Lung (tissue), 12 donors: ENCODE results near the gene TSSK6. TPM values are rescaled to one million over a fixed set of nuclear protein-coding genes. Genes with fewer than 3 reads are reported as not detected.

Experiments used
- ATAC-seq: fragments of 200-7000 bp; cut with Tn5 transposase; one replicate; pipeline ENCODE4 v1.9.1; 2020; ENCODE audit warnings: moderate number of reproducible peaks; ENCODE audit not compliant: insufficient read depth, low FRiP score
- DNase-seq, 3 donors: peaks; one replicate each; pipeline ENCODE4 v3.0.0-alpha.2; 2013 to 2017
- H3K27ac ChIP-seq, 2 donors: one replicate each; pipeline ENCODE4 v1.5.1; 2013; ENCODE audit warnings: mild to moderate bottlenecking in 2 of 2, moderate library complexity in 2 of 2, control low read depth in 1 of 2, inconsistent platforms in 1 of 2, low read depth in 1 of 2, low read length in 1 of 2
- H3K27me3 ChIP-seq, 3 donors: one replicate each; pipeline ENCODE4 v1.5.1; 2013; ENCODE audit warnings: low read length in 2 of 3; ENCODE audit not compliant: control insufficient read depth in 3 of 3, insufficient read depth in 3 of 3
- H3K36me3 ChIP-seq, 4 donors: one replicate each; pipeline ENCODE4 v1.5.1; 2013; ENCODE audit warnings: low read length in 4 of 4, mild to moderate bottlenecking in 1 of 4, moderate library complexity in 1 of 4; ENCODE audit not compliant: control insufficient read depth in 4 of 4, insufficient read depth in 4 of 4
- H3K4me1 ChIP-seq, 5 donors: one replicate each; pipeline ENCODE4 v1.5.1; 2013; ENCODE audit warnings: low read length in 5 of 5, mild to moderate bottlenecking in 2 of 5, moderate library complexity in 1 of 5; ENCODE audit not compliant: control insufficient read depth in 5 of 5, insufficient read depth in 5 of 5
- H3K4me3 ChIP-seq: one replicate; pipeline ENCODE4 v1.5.1; 2013; ENCODE audit warnings: mild to moderate bottlenecking, control low read depth, moderate library complexity
- H3K9ac ChIP-seq, 2 donors: one replicate each; pipeline ENCODE4 v1.5.1; 2013; ENCODE audit warnings: low read length in 2 of 2, control low read depth in 1 of 2; ENCODE audit not compliant: insufficient read depth in 1 of 2
- H3K9me3 ChIP-seq, 4 donors: one replicate each; pipeline ENCODE4 v1.5.1; 2013; ENCODE audit warnings: low read length in 3 of 4, mild to moderate bottlenecking in 1 of 4, moderate library complexity in 1 of 4; ENCODE audit not compliant: control insufficient read depth in 4 of 4, insufficient read depth in 3 of 4
- WGBS, 2 donors: extraction: QIAGEN DNeasy Blood & Tissue Kit; methylation state at CpG; one replicate each; pipeline ENCODE4 v1.1.7; 2013; 5-methylcytosine and 5-hydroxymethylcytosine counted together
- polyA plus RNA-seq, 2 donors: library from polyadenylated mRNA; stranded (reverse); fragments of 200-250 nt; gene quantifications; one replicate each; pipeline ENCODE4 v1.2.1, GENCODE V29; 2013
- total RNA-seq, 2 donors: library from RNA; depleted of rRNA in 1 of 2; stranded (reverse); fragments of >200 nt in 1 of 2; gene quantifications; one replicate each; pipeline ENCODE4 v1.2.1, GENCODE V29; 2014 to 2021
- TF ChIP-seq, protein P1 (sequence below): IDR thresholded peaks from 2 replicates; pipeline ENCODE4 v1.5.1; 2012; ENCODE audit warnings: mild to moderate bottlenecking; ENCODE audit errors: control extremely low read depth, extremely low read depth
- donor health status: control.
- donor health status: control.
- donor health status: Bipolar disorder and iron deficiency.
- donor health status: healthy.
- donor health status: DM: yes; HTN: yes; CAD: no.

The TSSK6 gene
- total and polyA plus RNA-seq, 4 donors, result 0.89 to 3.1 (median 2.0) TPM

DNA sequence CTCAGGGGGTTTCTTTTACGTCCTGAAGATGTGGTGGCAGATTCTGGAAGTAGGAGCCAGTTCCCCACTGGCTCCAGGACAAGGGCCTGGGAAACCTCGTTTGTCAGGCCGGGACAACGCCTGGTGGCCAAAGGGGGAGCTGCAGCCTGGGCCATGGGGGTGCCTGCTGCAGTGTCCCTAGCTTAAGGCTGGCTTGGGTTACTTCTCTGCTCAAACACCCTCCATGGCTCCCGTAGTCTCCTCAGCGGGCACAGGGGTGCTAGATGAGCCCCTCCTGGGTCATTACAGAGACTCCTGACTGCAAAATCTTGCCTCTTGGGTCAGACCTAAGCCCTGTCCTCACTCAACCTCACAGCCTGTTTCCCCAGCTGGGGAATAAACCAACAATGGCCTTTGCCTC is 37.5 kb upstream of the TSSK6 start:
- H3K9ac ChIP-seq, result no peak overlapping the region
- H3K9me3 ChIP-seq, result peaks cover 0 to 6% (median 0%) of the 10 kb centered on the region in 4 donors
- no peak overlapping the region for H3K4me3 ChIP-seq
- WGBS, 2 donors, result 46 to 63% methylated on average over 6 of the region's 6 CpGs
- H3K4me1 ChIP-seq, result peaks cover 0 to 18% (median 0%) of the 10 kb centered on the region in 5 donors
- ATAC-seq, result no peak
- H3K36me3 ChIP-seq, result no peaks in the 10 kb centered on the region
- H3K27me3 ChIP-seq, result peaks cover 0 to 4% (median 4%) of the 10 kb centered on the region in 3 donors
- H3K27ac ChIP-seq, result no peak overlapping the region
- TF ChIP-seq, protein P1, sequence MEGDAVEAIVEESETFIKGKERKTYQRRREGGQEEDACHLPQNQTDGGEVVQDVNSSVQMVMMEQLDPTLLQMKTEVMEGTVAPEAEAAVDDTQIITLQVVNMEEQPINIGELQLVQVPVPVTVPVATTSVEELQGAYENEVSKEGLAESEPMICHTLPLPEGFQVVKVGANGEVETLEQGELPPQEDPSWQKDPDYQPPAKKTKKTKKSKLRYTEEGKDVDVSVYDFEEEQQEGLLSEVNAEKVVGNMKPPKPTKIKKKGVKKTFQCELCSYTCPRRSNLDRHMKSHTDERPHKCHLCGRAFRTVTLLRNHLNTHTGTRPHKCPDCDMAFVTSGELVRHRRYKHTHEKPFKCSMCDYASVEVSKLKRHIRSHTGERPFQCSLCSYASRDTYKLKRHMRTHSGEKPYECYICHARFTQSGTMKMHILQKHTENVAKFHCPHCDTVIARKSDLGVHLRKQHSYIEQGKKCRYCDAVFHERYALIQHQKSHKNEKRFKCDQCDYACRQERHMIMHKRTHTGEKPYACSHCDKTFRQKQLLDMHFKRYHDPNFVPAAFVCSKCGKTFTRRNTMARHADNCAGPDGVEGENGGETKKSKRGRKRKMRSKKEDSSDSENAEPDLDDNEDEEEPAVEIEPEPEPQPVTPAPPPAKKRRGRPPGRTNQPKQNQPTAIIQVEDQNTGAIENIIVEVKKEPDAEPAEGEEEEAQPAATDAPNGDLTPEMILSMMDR, result no peak
- peak; percentile 42 to 53 (median 51) for DNase-seq

GRCh38 chr19:19551853-19552192 is 36.5 kb upstream of the TSSK6 start:
- 67 to 75% methylated on average over 14 of the region's 14 CpGs for WGBS, 2 donors

DNA sequence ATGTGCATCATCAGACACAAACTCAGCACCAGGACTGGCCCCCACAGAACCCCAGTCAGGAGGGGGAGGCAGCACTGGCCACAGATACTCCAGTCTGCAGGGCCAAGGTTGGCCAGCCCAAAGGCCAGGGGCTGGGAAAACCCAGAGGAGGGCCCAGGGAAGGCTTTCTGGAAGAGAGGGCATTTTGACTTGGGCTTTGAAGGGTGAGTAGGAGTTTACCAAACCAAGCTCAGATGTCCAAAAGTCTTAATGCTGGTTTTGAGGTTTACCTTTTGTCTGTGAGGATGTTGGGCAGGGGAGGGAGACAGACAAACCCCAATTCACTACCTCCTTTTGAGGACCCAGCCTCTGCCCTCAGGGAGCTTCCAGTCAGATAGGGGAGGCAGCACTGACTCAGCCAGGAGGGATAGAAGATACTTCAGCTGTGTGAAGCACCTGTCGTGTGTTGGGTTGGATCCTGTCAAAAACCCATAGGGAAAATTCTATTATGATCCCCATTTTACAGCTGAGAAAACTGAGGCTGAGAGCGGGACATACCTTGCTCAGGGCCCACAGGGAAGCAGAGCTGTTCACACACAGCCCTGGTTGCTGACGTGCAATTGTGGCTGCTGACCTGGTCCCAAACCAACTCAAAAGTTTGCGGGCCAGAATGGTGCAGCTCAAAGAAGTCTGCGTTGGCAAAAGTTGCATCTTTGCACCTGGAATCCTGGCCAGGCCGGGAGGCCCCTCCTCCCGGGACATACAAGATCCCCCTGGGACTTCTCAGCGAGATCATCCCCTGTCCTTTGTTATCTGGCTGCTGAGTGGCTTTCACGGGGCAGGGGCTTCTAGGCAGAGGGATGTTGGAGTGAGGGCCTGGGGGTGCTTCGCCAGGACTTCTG is 35.9 kb upstream of the TSSK6 start:
- no peaks in the 10 kb centered on the region for H3K36me3 ChIP-seq
- H3K27ac ChIP-seq, result no peak overlapping the region
- H3K9me3 ChIP-seq, result peaks cover 0 to 6% (median 0%) of the 10 kb centered on the region in 4 donors
- no peak for DNase-seq
- no peak overlapping the region for H3K4me3 ChIP-seq
- peaks cover 0 to 30% (median 2%) of the 10 kb centered on the region in 5 donors for H3K4me1 ChIP-seq
- WGBS, 2 donors, result 81 to 88% methylated on average over 10 of the region's 10 CpGs
- H3K9ac ChIP-seq, result no peak overlapping the region
- peaks cover 0 to 4% (median 4%) of the 10 kb centered on the region in 3 donors for H3K27me3 ChIP-seq
- TF ChIP-seq, protein P1, result no peak
- no peak for ATAC-seq

More at GRCh38 chr19:19551853-19552192, 36.5 kb upstream of the TSSK6 start:
- no peak for DNase-seq
- Histone ChIP-seq H3K4me1 (peaks cover 0 to 26% (median 2%) of the 10 kb centered on the region in 5 donors), H3K27ac (no peak overlapping the region), H3K27me3 (peaks cover 0 to 4% (median 4%) of the 10 kb centered on the region in 3 donors), H3K4me3 (no peak overlapping the region), H3K9ac (no peak overlapping the region), H3K36me3 (no peaks in the 10 kb centered on the region), H3K9me3 (peaks cover 0 to 6% (median 0%) of the 10 kb centered on the region in 4 donors)
- ATAC-seq, result no peak
- TF ChIP-seq, protein P1, result no peak
